Neural cell (in vitro differentiated cells): ENCODE data around the gene DNAH7. TPM values are rescaled to one million over a fixed set of nuclear protein-coding genes. Genes with fewer than 3 reads are reported as not detected.

Experiments used
- H2AFZ ChIP-seq: fragments of 200-600, 300-800 bp; sonication (generic), shearing (Covaris generic); 2 replicates; pipeline ENCODE4 v1.6.0; 2014; ENCODE audit warnings: low read depth, mild to moderate bottlenecking, antibody characterized with exemption, low read length, moderate library complexity
- H3F3A ChIP-seq: fragments of 200-600 bp; shearing (Covaris generic); 2 replicates; pipeline ENCODE4 v1.6.1; 2016; ENCODE audit warnings: mild to moderate bottlenecking, moderate library complexity, mixed read lengths, antibody characterized with exemption, low read length; ENCODE audit not compliant: insufficient read depth, poor library complexity, severe bottlenecking
- H3K27ac ChIP-seq: fragments of 200-600, 300-800 bp; sonication (generic), shearing (Covaris generic); 2 replicates; pipeline ENCODE4 v1.5.1; 2014; ENCODE audit warnings: mild to moderate bottlenecking, low read length, moderate library complexity
- H3K27me3 ChIP-seq: fragments of 300-800, 200-600 bp; sonication (generic), shearing (Covaris generic); 2 replicates; pipeline ENCODE4 v1.6.0; 2014; ENCODE audit warnings: mild to moderate bottlenecking, low read depth, low read length, moderate library complexity; ENCODE audit not compliant: insufficient read depth
- H3K36me3 ChIP-seq: fragments of 300-800, 200-600 bp; sonication (generic), shearing (Covaris generic); 2 replicates; pipeline ENCODE4 v1.5.1; 2014; ENCODE audit warnings: mild to moderate bottlenecking, antibody characterized with exemption, low read length, moderate library complexity; ENCODE audit not compliant: insufficient read depth
- H3K4me2 ChIP-seq: fragments of 300-800, 200-600 bp; sonication (generic), shearing (Covaris generic); 2 replicates; pipeline ENCODE4 v1.6.0; 2014; ENCODE audit warnings: mild to moderate bottlenecking, low read length
- H3K4me3 ChIP-seq: fragments of 300-800, 200-600 bp; sonication (generic), shearing (Covaris generic); 2 replicates; pipeline ENCODE4 v1.5.1; 2014; ENCODE audit warnings: mild to moderate bottlenecking, low read length, moderate library complexity
- H3K79me2 ChIP-seq: fragments of 200-600 bp; shearing (Covaris generic); replicated peaks from 2 replicates; pipeline ENCODE4 v1.6.0; 2014; ENCODE audit warnings: mild to moderate bottlenecking, low read length, moderate library complexity; ENCODE audit not compliant: insufficient read depth
- H3K9ac ChIP-seq: fragments of 300-800, 200-600 bp; sonication (generic), shearing (Covaris generic); 2 replicates; pipeline ENCODE4 v1.6.1; 2016; ENCODE audit warnings: mild to moderate bottlenecking, low read length, mixed read lengths
- H3K9me2 ChIP-seq: fragments of 200-600 bp; shearing (Covaris generic); 2 replicates; pipeline ENCODE4 v1.6.1; 2016; ENCODE audit warnings: mild to moderate bottlenecking, low read length, mixed read lengths; ENCODE audit not compliant: insufficient read depth
- H3K9me3 ChIP-seq: fragments of 200-600, 300-800 bp; sonication (generic), shearing (Covaris generic); 2 replicates; pipeline ENCODE4 v1.6.1; 2016; ENCODE audit warnings: mild to moderate bottlenecking, mixed run types, low read length, moderate library complexity, mixed read lengths
- H4K20me1 ChIP-seq: fragments of 200-600 bp; shearing (Covaris generic); 2 replicates; pipeline ENCODE4 v1.6.1; 2016; ENCODE audit warnings: mild to moderate bottlenecking, mixed run types; ENCODE audit not compliant: insufficient read depth
- EP300 ChIP-seq: fragments of 450-650 bp; conservative IDR thresholded peaks from 2 replicates; pipeline ENCODE4 v1.6.1; 2014; ENCODE audit warnings: antibody characterized with exemption, mild to moderate bottlenecking, moderate library complexity; ENCODE audit not compliant: poor library complexity, severe bottlenecking
- EZH2 ChIP-seq: fragments of 200-600, 300-800 bp; shearing (Covaris generic), sonication (generic); IDR thresholded peaks from 2 replicates; pipeline ENCODE4 v1.6.1; 2014; ENCODE audit warnings: antibody characterized with exemption, low read length, borderline replicate concordance, mild to moderate bottlenecking; ENCODE audit not compliant: insufficient read depth, poor library complexity, severe bottlenecking
- MXI1 ChIP-seq: fragments of 450-650 bp; conservative IDR thresholded peaks from 2 replicates; pipeline ENCODE4 v1.6.1; 2014; ENCODE audit warnings: antibody characterized with exemption, mild to moderate bottlenecking; ENCODE audit not compliant: poor library complexity, severe bottlenecking
- POLR2AphosphoS5 ChIP-seq: IDR thresholded peaks from 2 replicates; pipeline ENCODE4 v1.6.1; 2012
- RAD21 ChIP-seq: fragments of 450-650 bp; conservative IDR thresholded peaks from 2 replicates; pipeline ENCODE4 v1.6.1; 2014; ENCODE audit warnings: antibody characterized with exemption, mild to moderate bottlenecking, moderate library complexity
- SMC3 ChIP-seq: fragments of 450-650 bp; conservative IDR thresholded peaks from 2 replicates; pipeline ENCODE4 v1.6.1; 2014; ENCODE audit warnings: antibody characterized with exemption, mild to moderate bottlenecking, moderate library complexity; ENCODE audit not compliant: poor library complexity
- TAF1 ChIP-seq: IDR thresholded peaks from 2 replicates; pipeline ENCODE4 v1.6.1; 2012; ENCODE audit warnings: low read depth
- polyA plus RNA-seq: library from polyadenylated mRNA; depleted of rRNA; stranded (reverse); fragments of >200 nt; gene quantifications from 2 replicates; pipeline ENCODE4 v1.2.3, GENCODE V29; 2014
- TF ChIP-seq, protein P1 (sequence below): fragments of 450-650 bp; IDR thresholded peaks from 2 replicates; pipeline ENCODE4 v1.5.1; 2014; ENCODE audit warnings: antibody characterized with exemption, mild to moderate bottlenecking, moderate library complexity; ENCODE audit not compliant: poor library complexity, severe bottlenecking
- TF ChIP-seq, protein P2 (sequence below): IDR thresholded peaks from 2 replicates; pipeline ENCODE4 v1.6.1; 2012; ENCODE audit warnings: borderline replicate concordance

DNAH7 gene
- polyA plus RNA-seq, 1 donor from 2014 or later = 0.67 TPM

DNA sequence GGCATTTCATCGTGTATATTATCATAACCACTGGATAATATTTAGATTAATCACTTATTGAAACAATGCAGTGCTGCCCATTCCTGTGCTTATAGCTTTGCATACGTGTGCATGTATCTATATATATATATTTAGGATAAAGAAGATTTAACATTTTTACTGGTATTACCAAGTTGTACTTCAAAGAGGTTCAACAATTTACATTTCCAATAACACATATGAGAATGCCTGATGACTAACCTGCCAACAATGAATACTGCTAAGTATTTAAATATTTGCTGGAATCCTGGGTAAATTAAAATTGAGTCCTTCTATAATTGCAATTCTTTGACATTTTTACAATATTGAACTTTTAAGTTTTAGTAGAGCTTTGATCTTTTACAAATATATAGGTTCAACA, 300.2 kb downstream of the DNAH7 start:
- no peak overlapping the region for H3K27ac ChIP-seq
- TF ChIP-seq POLR2AphosphoS5 = no peak
- TF ChIP-seq TAF1 = no peak
- TF ChIP-seq, protein P1, sequence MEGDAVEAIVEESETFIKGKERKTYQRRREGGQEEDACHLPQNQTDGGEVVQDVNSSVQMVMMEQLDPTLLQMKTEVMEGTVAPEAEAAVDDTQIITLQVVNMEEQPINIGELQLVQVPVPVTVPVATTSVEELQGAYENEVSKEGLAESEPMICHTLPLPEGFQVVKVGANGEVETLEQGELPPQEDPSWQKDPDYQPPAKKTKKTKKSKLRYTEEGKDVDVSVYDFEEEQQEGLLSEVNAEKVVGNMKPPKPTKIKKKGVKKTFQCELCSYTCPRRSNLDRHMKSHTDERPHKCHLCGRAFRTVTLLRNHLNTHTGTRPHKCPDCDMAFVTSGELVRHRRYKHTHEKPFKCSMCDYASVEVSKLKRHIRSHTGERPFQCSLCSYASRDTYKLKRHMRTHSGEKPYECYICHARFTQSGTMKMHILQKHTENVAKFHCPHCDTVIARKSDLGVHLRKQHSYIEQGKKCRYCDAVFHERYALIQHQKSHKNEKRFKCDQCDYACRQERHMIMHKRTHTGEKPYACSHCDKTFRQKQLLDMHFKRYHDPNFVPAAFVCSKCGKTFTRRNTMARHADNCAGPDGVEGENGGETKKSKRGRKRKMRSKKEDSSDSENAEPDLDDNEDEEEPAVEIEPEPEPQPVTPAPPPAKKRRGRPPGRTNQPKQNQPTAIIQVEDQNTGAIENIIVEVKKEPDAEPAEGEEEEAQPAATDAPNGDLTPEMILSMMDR = no peak
- TF ChIP-seq MXI1 = no peak
- TF ChIP-seq EP300 = no peak
- TF ChIP-seq, protein P2, sequence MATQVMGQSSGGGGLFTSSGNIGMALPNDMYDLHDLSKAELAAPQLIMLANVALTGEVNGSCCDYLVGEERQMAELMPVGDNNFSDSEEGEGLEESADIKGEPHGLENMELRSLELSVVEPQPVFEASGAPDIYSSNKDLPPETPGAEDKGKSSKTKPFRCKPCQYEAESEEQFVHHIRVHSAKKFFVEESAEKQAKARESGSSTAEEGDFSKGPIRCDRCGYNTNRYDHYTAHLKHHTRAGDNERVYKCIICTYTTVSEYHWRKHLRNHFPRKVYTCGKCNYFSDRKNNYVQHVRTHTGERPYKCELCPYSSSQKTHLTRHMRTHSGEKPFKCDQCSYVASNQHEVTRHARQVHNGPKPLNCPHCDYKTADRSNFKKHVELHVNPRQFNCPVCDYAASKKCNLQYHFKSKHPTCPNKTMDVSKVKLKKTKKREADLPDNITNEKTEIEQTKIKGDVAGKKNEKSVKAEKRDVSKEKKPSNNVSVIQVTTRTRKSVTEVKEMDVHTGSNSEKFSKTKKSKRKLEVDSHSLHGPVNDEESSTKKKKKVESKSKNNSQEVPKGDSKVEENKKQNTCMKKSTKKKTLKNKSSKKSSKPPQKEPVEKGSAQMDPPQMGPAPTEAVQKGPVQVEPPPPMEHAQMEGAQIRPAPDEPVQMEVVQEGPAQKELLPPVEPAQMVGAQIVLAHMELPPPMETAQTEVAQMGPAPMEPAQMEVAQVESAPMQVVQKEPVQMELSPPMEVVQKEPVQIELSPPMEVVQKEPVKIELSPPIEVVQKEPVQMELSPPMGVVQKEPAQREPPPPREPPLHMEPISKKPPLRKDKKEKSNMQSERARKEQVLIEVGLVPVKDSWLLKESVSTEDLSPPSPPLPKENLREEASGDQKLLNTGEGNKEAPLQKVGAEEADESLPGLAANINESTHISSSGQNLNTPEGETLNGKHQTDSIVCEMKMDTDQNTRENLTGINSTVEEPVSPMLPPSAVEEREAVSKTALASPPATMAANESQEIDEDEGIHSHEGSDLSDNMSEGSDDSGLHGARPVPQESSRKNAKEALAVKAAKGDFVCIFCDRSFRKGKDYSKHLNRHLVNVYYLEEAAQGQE = no peak
- TF ChIP-seq SMC3 = no peak
- no peak for TF ChIP-seq RAD21
- TF ChIP-seq EZH2 = no peak

DNA sequence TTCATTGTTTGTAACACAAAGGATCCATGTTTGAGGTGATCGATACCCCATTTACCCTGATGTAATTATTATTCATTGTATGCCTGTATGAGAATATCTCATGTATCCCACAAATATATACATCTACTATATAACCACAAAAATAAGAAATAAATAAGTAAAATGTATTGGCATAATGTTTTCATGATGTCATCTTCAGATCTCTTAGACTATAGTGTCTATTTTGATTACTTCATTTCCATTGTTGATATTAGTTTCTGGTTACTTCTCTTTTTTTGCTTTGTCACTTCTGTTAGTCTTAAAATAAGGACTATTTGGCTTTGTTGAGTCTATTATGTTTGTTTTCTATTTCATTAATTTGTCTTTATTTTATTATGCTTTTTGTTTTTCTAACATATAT, 301.9 kb downstream of the DNAH7 start:
- TF ChIP-seq POLR2AphosphoS5 (no peak), TAF1 (no peak), EP300 (no peak), EZH2 (no peak)
- TF ChIP-seq, protein P2 = no peak

More for the DNA sequence above, 300.2 kb downstream of the DNAH7 start:
- Histone ChIP-seq H3K4me2 (no peak overlapping the region), H4K20me1 (no peaks in the 10 kb centered on the region), H3K9ac (no peak overlapping the region), H2AFZ (no peak overlapping the region), H3K27me3 (no peaks in the 10 kb centered on the region), H3K9me3 (no peaks in the 10 kb centered on the region), H3K36me3 (no peaks in the 10 kb centered on the region), H3K9me2 (no peaks in the 10 kb centered on the region), H3K79me2 (no peaks in the 10 kb centered on the region), H3K4me3 (no peak overlapping the region), H3F3A (no peaks in the 10 kb centered on the region)

More for the DNA sequence above, 301.9 kb downstream of the DNAH7 start:
- Histone ChIP-seq H3K27me3 (no peaks in the 10 kb centered on the region), H2AFZ (no peak overlapping the region), H3K79me2 (no peaks in the 10 kb centered on the region), H3K4me3 (no peak overlapping the region), H3F3A (no peaks in the 10 kb centered on the region), H3K27ac (no peak overlapping the region), H4K20me1 (no peaks in the 10 kb centered on the region), H3K9me2 (no peaks in the 10 kb centered on the region), H3K4me2 (no peak overlapping the region), H3K9me3 (no peaks in the 10 kb centered on the region), H3K36me3 (no peaks in the 10 kb centered on the region), H3K9ac (no peak overlapping the region)
